PFSK-1 (cell line): ENCODE results near the gene FBXL19.

ENCODE experiments used
- POLR2AphosphoS5 ChIP-seq: IDR thresholded peaks from 2 replicates; pipeline ENCODE4 v1.6.1; 2012; ENCODE audit warnings: low read depth, mild to moderate bottlenecking, control low read depth, low read length, moderate library complexity
- TF ChIP-seq, protein P1 (sequence below), 2 experiments: IDR thresholded peaks; 2 replicates each; pipeline versions ENCODE4 v1.6.1 to v1.8.0; 2011 to 2012; ENCODE audit warnings: low read depth in 2 of 2, low read length in 2 of 2, control low read depth in 1 of 2, inconsistent platforms in 1 of 2, mild to moderate bottlenecking in 1 of 2, moderate library complexity in 1 of 2; ENCODE audit not compliant: insufficient read depth in 1 of 2

- no peak for TF ChIP-seq POLR2AphosphoS5
- TF ChIP-seq, protein P1, sequence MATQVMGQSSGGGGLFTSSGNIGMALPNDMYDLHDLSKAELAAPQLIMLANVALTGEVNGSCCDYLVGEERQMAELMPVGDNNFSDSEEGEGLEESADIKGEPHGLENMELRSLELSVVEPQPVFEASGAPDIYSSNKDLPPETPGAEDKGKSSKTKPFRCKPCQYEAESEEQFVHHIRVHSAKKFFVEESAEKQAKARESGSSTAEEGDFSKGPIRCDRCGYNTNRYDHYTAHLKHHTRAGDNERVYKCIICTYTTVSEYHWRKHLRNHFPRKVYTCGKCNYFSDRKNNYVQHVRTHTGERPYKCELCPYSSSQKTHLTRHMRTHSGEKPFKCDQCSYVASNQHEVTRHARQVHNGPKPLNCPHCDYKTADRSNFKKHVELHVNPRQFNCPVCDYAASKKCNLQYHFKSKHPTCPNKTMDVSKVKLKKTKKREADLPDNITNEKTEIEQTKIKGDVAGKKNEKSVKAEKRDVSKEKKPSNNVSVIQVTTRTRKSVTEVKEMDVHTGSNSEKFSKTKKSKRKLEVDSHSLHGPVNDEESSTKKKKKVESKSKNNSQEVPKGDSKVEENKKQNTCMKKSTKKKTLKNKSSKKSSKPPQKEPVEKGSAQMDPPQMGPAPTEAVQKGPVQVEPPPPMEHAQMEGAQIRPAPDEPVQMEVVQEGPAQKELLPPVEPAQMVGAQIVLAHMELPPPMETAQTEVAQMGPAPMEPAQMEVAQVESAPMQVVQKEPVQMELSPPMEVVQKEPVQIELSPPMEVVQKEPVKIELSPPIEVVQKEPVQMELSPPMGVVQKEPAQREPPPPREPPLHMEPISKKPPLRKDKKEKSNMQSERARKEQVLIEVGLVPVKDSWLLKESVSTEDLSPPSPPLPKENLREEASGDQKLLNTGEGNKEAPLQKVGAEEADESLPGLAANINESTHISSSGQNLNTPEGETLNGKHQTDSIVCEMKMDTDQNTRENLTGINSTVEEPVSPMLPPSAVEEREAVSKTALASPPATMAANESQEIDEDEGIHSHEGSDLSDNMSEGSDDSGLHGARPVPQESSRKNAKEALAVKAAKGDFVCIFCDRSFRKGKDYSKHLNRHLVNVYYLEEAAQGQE (IDR thresholded peaks at IDR 0.05; ENCODE audit: insufficient read depth in 1 of 2, low read depth in 2 of 2, low read length in 2 of 2), result no peak
Observed at GRCh38 chr16:30928390-30928789, 5.0 kb downstream of the FBXL19 start.
